ENCODE data around the gene HOTAIR.
A peak's percentile ranks its signal among the peaks of the same experiment; 100 is the strongest.

The HOTAIR gene

DNA sequence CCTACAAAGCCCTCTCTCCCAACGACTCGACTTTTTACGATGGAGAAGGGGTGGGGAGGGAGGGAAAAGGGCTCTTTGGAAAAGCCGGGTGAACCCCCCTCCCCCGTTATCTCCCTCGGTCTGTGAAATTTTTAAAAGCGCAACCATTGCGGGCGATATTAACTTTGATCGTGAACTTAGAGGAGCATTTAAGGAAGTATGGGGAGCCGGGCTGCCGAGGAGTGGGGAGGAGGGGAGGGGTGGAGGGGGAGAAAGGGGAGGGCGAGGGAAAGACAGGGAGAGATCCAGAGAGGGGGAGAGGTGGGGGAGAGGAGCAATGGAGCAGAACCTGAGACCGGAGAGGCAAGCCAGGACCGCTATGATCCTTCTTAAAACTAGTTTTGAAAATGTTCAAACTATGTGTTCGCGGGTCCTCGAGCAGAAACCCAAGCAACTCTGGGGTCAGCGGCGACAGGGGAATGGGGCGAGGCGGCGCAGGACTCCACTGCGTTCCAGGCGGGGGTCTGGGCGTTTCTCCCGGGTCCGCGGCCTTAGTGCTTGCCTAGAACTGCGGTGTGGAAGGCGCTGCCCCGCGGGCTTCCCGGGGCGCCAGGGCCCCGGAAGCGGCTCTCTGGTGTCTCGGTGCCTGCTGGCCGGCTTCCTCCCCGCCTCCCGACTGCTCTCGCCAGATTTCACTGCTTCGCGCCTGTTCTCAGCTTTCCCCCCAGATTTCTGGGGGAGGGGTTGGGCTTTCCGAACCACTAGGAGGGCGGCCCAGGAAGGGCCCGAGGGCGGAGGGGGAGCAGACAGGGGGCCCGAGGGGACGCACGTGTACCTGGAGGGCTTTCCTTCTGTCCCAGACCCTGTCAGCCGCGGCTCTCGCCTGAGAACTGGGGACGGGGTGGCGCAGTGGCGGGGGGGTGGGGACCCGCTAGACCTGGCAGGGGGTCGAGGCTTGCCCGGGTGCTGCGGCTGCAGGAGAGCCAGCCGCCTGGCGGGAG is at the start of gene HOTAIR:
Gene HOTAIR, minus strand, starts transcription at position 871 of the 980 bp plus-strand sequence.
- peak; percentile 19 for DNase-seq

DNA sequence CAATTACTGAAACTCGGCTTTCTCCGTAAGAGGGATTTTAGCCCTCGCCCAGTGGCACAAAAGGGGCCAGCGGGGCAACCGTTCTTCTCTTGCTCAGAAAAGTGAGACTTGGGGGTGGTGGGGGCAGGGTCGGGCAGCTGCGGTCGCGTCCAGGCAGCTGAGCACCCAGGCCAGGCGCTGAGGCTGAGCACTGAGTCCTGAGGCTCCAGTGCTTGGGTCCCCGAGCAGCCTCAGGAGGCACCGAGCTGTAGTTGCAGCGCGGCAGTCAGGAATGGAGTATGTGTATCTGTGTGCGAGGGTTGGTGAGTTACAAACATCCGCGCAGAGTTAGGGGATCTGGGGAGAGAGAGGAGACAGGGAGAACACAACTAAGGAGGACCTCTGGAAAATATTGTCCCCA is 49.4 kb upstream of the HOTAIR start:
- DNase-seq: no peak

DNA sequence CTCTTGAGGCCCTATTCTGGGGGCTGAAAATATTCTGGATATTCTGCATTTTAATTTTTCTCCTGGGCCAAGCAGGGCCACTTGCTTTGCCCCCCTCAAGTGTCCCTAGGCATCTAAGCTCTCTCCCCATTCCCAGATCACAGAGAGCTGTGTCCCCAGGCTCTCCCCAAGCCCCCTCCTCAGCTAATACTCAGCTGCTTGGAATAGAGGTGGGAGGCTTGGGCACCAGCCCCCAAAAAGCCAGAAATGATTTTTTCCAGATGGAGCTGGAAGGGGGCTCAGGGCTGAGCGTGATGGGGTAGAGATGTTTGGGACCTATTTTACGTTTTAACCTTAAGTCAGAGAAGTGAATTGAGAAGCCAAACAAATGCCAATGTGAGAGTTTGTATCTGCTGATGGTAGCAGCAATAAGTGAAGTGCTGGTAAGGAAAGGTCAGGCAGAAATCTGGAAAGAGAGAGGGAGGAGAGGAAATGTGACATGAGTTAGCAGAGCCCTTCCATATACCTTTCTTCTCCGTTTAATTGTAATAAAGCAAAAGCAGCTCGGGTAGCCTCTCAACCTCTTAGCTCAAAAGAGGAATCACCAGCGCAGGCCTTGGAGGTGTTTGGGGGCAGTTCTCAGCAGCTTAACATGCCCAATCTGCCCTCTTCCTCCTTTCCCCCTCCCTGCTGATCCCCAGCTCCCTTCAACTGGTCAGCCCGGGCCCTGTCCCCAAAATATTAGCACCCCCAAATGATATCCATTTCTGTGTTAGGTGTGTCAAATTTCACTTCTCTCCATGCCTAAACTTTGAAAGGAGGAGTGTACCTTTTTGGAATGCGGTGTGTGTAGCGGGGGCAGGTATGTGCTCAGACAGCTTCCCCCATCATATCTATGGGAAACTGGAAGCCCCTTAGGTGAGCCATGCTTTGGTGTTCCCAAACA is 48.5 kb upstream of the HOTAIR start:
- no peak for DNase-seq

DNA sequence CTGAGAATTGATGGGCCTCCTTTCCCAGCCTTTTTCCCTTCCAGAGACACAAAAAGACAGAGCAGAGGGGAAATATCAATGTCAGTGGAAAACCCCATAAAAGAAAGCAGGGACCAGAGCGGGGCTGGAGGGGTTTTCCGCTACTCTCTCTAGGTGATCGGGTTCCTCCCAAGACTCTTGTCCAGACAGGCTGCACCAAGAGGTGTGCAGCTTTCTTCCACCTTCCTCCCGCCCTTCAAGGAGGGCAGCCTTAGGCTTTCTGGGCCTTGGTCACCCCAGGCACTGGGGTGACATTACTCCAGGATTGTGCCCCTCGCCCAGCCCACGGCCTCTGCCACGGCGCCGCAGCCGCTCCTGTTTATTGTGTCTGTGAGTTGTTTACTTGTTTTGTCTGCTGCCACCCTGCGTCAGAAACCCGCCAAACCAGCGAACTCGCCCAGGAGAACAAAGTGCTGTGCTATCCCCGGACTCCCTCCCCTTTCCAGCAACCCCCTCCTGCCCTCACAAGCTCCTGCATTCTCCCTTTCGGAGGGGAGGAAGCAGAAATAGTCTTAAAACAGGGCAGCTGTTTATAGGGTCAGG is 46.8 kb upstream of the HOTAIR start:
- DNase-seq: no peak

DNA sequence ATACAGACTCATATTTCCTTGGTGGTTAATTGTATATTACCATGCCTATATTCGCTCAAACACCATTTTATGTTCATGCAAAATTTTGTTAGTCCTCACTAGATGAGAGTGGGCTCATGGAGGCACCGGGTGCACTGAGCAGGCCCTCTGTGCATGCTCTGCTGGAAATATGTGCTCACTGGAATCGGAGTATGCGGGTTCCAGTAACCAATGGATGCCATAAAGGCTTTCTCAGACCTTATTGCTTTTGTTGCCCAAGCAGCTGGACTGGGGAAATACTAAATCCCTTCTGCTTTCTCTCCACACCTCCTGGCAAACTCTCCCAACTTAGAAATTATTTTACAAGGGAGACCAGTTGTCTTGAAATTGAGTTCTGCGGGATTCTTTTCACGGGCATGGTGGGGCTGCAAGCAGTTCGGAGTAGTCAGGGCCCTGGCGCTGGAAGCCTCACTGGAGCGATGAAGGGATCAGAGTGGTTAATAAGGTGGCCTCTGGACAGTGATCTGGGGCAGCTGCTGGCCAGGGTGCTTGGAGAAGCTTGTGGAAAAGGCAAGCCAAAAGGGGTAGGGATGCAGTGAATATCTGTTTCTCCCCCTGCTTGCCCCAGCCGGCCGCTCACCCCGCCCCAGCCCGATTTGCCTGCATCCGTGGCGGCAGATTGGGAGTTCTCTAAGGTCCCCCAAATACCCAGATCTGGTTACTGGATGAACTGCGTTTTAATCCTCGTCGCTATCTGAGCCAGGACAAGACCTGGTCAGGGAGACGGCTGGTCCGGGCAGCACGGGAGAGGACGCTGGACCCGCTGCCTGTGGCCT is 46.0 kb upstream of the HOTAIR start:
- no peak for DNase-seq

DNA sequence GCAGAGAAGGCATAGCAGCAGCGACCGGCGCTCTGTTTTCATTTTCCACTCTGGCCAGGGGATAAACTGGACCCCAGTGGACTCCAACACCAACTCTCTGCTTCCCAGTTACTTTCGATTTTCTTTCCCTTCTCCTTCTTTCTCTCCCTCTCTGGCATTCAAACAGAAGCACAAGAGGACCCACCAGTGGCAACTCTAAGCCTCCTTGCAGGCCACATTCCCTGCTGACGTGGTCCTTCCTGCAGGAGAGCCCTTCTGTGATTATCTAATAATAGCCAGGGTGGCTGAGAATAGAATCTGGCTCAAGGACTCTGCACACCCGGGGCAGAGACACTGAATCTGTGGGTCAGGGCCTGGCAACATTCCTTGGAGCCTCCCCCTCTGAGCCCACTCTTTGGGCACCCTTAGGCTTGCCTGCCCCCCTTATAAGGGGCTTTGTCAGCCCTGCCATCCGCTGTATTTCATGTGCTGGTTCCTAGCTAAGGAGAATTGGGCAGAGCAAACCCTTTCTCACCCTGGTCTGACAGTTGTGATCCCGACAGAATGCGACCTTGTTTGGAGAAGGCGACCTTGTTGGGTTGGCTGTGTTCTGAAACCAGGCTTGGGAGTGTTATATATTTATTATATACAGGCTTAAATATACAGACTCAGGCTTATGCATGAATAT is 45.3 kb upstream of the HOTAIR start:
- DNase-seq: no peak

DNA sequence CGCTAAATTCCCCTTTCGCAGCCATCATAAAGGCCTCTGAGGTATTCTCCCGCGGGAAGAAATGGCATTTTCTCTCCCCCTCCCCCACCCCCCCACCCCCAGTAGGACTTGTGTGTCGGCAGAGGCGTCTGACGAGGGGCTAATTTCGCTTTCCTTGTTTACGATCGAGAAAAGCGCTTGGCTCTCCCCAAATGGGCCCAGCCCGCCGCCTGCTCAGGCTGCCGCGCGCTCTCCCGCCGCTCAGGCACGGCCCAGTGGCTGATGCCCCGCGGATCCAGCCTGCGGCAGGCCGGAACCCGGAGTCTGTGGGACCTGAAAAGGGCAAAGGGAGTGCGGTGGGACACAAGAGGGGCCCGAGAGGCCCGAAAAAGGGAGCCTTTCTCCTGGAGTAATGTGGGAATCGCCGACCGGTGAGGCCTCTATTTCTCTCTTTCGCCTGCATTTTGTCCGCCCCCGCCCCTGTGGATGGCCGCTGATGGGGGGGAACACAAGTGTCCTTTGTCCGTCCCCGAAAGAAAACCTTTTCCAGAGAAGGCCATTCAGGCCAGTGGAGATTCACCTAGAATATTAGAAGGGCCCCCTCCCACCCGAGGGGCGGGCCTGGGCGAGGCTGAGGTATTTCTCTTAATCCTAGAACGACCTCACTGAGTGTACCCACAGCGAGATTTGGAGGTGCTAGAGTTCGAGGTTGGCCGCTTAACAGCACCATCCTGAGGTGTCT is 44.5 kb upstream of the HOTAIR start:
- peak; percentile 27 for DNase-seq

DNA sequence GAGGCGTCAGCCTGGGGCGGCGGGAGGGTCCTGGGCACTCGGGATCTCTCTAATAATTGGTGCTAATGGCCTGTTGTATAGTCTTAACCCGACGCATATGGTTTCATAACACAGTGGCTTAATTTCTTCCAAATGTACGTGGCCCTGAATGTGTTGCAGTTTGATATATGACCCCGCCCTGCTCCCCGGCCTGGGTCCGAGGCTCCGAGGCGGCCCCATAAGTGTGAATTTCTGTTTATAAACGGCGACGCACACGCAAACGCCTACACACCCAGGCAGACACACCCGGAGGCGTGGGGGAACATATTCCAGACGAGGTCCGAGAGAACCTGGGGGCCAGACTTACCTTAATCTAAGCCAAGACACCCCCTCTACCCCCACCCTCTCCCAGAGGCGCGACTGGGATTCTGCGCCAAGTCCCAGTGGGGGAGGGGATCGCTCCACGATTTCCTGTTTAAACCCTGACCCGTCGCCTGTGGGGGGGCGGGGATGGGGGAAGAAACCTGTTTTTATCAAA is 43.8 kb upstream of the HOTAIR start:
- peak; percentile 28 for DNase-seq

DNA sequence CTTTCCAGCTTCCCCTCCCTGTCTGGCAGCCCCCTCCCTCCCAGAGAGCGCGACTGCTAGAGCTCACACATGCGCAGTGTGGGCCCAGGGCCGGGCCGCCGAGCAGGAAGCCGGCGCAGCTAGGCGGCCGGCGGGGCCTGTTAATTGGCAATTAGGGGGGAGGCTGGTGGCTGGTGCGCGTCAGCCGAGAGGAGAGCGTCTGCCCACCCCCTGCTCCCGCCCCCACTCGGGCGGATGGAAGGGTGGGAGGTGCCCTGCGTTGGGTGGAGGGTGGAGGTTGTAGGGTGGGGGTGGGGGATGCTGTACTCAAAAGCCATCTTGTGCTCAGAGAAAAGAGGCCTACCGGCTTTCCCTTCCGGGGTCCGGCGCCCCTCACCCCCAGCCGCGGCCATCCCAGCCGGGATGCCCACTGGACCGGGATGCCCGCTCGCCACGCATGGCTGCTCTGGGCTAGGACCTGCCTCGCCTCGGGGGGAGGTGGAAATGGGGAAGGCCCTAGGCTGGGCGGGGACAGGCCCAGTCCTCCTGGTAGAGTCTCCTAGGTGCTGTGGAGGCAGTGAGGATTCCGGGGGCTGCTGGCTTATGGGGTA is 43.2 kb upstream of the HOTAIR start:
- DNase-seq: peak; percentile 90

DNA sequence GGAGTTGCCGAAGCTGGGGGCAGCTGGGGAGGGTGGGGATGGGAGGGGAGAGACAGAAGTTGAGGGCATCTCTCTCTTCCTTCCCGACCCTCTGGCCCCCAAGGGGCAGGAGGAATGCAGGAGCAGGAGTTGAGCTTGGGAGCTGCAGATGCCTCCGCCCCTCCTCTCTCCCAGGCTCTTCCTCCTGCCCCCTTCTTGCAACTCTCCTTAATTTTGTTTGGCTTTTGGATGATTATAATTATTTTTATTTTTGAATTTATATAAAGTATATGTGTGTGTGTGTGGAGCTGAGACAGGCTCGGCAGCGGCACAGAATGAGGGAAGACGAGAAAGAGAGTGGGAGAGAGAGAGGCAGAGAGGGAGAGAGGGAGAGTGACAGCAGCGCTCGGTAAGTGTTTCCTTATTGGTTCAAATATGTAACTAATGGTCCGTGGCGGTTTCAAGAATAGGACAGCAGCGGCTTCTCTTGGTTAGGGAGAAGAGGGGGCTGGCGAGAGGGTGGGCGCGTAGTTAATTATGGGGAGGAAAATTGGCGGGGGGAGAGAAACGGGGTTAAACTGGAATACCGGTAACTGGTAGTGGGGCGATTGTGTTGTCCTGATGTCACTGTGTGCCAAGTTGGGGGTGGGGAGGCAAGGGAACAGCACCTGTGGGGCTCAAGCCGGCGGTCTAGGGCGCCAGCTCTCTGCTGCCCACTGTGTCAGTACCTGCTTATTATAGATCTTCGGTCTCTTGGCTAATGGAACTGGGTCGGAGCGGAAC is 42.5 kb upstream of the HOTAIR start:
- peak; percentile 76 for DNase-seq

DNA sequence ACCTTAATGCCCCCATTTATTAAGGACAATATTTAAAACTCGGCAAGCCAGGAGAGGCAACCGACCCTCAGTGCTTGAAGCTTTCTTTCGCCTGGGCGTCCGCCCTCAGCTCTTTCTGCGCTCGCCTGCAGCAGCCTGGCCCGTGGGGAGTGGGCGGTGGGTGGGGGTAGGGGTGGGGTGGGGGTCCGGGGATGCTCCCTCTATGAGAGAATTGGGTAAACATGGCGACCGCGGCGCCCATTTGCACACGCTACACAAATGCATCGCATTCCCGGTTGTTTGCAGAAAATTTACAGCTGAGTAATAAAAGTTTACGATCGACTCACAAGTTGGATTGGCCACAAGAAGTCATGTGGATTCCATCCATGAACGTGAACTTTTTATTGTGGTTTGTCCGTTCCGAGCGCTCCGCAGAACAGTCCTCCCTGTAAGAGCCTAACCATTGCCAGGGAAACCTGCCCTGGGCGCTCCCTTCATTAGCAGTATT is 41.8 kb upstream of the HOTAIR start:
- peak; percentile 84 for DNase-seq

DNA sequence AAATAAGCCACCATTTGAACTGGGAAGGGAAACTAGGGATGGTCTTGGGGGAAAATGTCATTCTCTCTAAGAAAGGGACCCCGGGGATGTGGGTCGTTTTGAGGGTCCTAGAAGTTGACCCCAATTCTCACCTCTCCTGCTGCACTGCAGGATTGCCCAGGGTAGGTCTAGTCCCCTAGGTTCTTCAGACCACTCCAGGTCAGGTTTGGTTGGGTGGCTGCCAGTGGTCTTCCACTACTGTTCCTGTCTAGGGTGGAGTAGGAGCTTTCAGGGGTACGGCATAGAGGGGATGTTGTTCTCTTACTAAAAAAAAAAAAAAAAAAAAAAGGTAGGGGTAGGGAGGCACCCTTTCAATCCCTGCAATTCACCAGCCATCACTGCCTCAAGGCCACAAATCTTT is 41.3 kb upstream of the HOTAIR start:
- no peak for DNase-seq

DNA sequence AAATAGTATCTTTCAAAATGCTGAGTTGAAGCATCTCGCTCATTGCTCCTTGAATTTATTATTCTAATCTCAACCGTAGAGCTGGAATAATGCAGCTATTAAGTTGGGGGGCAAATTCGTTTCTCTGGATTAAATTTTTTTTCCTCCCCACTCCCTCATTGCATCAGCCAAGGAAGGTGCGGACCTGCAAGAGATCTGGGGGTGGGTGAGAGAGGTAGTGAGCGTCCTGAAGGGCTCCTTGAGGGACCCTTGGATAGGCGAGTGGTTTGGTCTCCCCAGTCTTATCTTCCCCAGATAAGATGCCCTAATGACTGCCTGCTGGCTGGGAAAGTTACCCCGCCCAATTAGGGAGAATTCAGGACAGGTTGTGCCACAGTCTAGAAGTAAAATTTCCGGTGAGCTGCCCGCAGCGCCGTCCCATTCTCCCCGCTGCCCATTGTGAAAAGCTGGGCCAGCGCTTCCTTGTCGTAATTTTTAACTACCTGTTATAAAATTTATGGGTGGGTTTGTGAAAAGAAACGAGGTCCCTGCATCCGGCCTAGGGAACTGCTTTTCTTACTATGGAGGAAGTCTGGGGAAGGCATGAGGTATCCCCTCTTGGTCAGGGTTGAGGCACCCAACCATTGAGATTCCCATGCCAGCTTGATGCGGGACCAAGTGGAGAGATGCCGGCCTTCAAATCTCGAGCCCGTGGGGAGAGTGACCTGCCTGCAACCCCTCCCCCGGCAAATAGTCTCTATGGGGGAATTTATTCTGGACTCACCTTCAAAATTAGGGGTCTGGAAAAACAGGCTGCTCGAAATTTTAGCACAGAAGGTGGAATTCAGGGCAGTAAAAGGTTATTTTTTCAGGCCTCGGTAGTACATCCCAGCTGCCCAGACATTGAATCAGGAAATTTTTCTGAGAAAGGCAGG is 40.5 kb upstream of the HOTAIR start:
- no peak for DNase-seq

DNA sequence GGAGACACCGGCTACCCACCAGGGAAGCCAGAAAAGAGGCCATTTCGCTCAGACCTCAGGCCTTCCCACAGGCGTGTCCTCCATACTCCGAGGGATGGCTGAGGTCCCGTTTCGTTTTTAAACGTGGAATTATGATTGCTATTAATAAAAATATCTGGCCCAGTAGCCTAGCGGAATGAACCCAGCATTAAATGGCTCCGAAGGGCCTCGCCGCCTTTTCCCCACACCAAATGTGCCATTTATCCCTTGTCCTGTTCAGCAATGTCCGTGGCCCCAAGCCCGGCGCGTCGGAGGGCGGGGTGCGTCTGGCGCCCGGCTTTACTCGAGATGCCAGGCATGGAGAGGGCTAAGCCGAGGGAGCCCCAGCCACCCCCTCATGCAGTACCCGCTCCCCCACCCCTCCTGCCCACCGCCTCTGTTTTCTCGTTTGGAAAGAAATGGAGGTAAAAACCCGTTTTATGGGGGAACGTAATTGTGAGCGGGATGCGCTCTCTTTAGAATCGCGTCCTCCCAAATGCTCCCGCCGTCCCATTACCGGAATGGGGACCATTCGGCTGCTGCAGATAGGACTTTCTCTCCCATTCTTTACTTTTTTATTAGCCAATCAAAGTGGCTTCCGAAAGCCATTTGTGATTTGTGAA is 39.7 kb upstream of the HOTAIR start:
- no peak for DNase-seq

DNA sequence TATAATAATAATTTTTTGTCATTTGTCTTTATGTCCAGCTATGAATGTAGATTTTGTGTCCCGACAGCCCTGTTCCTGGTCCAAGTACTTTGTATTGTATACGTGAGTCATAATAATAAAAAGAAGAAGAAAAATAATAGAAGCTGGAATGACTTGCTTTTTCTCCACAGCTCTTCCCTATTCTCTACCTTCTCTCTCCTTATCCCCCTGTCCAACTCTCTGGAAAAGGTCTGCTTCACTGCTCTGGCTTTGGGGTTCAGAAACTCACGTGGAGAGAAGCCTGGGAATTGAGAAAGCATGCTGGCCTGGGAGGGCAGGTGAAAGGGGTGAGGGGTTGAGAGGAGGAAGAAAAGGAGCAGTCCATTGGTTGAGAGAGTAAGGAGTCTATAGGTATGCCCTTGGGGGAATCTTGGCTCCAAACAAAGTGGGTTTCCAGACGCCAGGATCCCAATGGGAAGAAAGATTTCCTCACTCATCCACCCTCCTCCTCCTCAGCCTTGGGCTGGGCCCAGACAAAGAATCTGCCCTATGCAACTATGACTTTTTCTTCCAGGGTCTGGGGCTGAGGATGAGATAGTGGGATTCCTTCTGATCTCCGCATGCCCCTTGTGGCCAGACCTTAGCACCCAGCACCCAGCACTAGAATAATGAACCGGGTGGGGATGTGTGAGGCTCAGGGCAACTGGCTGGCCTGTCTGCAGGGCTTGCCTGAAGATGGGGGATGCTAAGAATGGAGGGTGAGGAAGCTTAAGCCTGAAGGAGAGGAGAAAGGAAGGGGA is 38.1 kb upstream of the HOTAIR start:
- DNase-seq: no peak

DNA sequence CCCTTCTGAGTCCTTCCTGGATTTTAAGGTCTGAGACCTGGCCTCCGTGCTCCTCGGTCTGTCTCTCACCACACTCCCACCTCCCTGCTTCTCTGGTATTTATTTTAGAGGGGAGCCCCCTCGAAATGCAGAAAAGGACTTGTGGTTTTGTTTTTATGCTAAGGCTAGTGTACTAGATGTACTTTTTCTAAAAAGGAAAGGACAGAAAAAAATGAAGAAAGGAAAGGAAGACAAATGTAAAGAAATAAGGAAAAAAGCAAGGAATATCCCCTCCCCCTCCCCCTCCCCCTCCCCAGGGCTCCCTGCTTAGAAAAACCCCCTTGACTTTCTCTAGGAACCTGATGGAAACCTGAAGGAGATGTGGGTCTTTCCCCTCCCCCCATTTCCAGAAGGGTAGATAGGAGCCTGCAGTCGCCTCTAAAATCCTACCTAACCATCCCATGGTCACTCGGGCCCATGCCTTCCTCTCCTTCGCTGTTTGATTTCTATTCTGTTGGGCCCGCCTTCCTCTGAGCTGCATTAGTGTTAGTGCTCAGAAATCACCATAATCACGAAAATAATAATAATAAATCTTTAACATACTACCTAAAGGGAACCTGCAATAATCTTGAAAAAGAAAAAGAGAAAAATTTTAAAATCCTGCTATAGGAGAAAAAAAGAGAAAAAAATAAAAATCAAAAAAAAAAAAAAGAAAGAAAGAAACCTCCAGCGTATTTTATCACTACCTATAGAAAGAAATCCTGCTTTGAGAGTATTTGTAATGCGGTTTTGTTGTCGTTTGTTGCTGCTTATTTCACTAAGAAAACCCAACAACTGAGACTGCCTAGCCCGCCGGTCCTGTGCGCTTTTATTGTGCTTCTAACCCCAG is 37.1 kb upstream of the HOTAIR start:
- DNase-seq: no peak
